ENCODE data around the gene FBXL7. TPM values are rescaled to one million over a fixed set of nuclear protein-coding genes. Genes with fewer than 3 reads are reported as not detected.

The FBXL7 gene
- total and polyA plus RNA-seq, 4 donors, result 0.24 to 1.4 (median 1.2) TPM

- H3K36me3 ChIP-seq (ENCODE audit: control insufficient read depth in 4 of 4, insufficient read depth in 3 of 4, low read depth in 1 of 4, low read length in 3 of 4), result no peaks in the 10 kb centered on the region
- no peak overlapping the region for H3K4me3 ChIP-seq (ENCODE audit: low read depth in 1 of 3, low read length in 3 of 3)
- 78% methylated on average over 1 of the region's 1 CpG for WGBS
- peaks cover 0 to 7% (median 0%) of the 10 kb centered on the region in 4 donors for H3K4me1 ChIP-seq (ENCODE audit: control insufficient read depth in 4 of 4, insufficient read depth in 4 of 4, low read length in 3 of 4)
- TF ChIP-seq, protein P1, sequence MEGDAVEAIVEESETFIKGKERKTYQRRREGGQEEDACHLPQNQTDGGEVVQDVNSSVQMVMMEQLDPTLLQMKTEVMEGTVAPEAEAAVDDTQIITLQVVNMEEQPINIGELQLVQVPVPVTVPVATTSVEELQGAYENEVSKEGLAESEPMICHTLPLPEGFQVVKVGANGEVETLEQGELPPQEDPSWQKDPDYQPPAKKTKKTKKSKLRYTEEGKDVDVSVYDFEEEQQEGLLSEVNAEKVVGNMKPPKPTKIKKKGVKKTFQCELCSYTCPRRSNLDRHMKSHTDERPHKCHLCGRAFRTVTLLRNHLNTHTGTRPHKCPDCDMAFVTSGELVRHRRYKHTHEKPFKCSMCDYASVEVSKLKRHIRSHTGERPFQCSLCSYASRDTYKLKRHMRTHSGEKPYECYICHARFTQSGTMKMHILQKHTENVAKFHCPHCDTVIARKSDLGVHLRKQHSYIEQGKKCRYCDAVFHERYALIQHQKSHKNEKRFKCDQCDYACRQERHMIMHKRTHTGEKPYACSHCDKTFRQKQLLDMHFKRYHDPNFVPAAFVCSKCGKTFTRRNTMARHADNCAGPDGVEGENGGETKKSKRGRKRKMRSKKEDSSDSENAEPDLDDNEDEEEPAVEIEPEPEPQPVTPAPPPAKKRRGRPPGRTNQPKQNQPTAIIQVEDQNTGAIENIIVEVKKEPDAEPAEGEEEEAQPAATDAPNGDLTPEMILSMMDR (IDR thresholded peaks at IDR 0.05; ENCODE audit: low read depth, low read length, missing input control), result no peak
- TF ChIP-seq RAD21 (IDR thresholded peaks at IDR 0.05), result no peak
- no peak for TF ChIP-seq ATF3 (IDR thresholded peaks at IDR 0.05)
- no peak for TF ChIP-seq SP1 (IDR thresholded peaks at IDR 0.05)
- no peak for TF ChIP-seq YY1 (IDR thresholded peaks at IDR 0.05)
- TF ChIP-seq HNF4A (conservative IDR thresholded peaks at IDR 0.05), result no peak
- no peak for TF ChIP-seq MAX (IDR thresholded peaks at IDR 0.05)
- TF ChIP-seq FOXA1 (IDR thresholded peaks at IDR 0.05), result no peak
- TF ChIP-seq FOXA2 (IDR thresholded peaks at IDR 0.05), result no peak
- TF ChIP-seq GABPA (IDR thresholded peaks at IDR 0.05 in 1 of 2, conservative IDR thresholded peaks at IDR 0.05 in 1 of 2), result no peak
- TF ChIP-seq EGR1 (IDR thresholded peaks at IDR 0.05; ENCODE audit: low read depth in 2 of 2), result no peak
- TF ChIP-seq HNF4G (IDR thresholded peaks at IDR 0.05), result no peak
- no peak for TF ChIP-seq RXRA (IDR thresholded peaks at IDR 0.05)
- TF ChIP-seq, protein P2, sequence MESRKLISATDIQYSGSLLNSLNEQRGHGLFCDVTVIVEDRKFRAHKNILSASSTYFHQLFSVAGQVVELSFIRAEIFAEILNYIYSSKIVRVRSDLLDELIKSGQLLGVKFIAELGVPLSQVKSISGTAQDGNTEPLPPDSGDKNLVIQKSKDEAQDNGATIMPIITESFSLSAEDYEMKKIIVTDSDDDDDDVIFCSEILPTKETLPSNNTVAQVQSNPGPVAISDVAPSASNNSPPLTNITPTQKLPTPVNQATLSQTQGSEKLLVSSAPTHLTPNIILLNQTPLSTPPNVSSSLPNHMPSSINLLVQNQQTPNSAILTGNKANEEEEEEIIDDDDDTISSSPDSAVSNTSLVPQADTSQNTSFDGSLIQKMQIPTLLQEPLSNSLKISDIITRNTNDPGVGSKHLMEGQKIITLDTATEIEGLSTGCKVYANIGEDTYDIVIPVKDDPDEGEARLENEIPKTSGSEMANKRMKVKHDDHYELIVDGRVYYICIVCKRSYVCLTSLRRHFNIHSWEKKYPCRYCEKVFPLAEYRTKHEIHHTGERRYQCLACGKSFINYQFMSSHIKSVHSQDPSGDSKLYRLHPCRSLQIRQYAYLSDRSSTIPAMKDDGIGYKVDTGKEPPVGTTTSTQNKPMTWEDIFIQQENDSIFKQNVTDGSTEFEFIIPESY (IDR thresholded peaks at IDR 0.05), result no peak
- TF ChIP-seq JUND (IDR thresholded peaks at IDR 0.05), result no peak
- TF ChIP-seq TAF1 (conservative IDR thresholded peaks at IDR 0.05), result no peak
- TF ChIP-seq NR2F2 (IDR thresholded peaks at IDR 0.05), result no peak
- TF ChIP-seq, protein P3, sequence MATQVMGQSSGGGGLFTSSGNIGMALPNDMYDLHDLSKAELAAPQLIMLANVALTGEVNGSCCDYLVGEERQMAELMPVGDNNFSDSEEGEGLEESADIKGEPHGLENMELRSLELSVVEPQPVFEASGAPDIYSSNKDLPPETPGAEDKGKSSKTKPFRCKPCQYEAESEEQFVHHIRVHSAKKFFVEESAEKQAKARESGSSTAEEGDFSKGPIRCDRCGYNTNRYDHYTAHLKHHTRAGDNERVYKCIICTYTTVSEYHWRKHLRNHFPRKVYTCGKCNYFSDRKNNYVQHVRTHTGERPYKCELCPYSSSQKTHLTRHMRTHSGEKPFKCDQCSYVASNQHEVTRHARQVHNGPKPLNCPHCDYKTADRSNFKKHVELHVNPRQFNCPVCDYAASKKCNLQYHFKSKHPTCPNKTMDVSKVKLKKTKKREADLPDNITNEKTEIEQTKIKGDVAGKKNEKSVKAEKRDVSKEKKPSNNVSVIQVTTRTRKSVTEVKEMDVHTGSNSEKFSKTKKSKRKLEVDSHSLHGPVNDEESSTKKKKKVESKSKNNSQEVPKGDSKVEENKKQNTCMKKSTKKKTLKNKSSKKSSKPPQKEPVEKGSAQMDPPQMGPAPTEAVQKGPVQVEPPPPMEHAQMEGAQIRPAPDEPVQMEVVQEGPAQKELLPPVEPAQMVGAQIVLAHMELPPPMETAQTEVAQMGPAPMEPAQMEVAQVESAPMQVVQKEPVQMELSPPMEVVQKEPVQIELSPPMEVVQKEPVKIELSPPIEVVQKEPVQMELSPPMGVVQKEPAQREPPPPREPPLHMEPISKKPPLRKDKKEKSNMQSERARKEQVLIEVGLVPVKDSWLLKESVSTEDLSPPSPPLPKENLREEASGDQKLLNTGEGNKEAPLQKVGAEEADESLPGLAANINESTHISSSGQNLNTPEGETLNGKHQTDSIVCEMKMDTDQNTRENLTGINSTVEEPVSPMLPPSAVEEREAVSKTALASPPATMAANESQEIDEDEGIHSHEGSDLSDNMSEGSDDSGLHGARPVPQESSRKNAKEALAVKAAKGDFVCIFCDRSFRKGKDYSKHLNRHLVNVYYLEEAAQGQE (IDR thresholded peaks at IDR 0.05), result no peak
- H3K27ac ChIP-seq (ENCODE audit: low read depth in 1 of 2, low read length in 2 of 2), result no peak overlapping the region
- H3K9ac ChIP-seq (ENCODE audit: low read depth in 1 of 2, low read length in 2 of 2), result no peak overlapping the region
- no peaks in the 10 kb centered on the region for H3K9me3 ChIP-seq (ENCODE audit: control insufficient read depth in 4 of 4, low read length in 3 of 4)
- DNase-seq (ENCODE audit: low spot score), result no peak
- H3K27me3 ChIP-seq (ENCODE audit: control insufficient read depth in 4 of 4, insufficient read depth in 4 of 4, low read length in 3 of 4), result no peaks in the 10 kb centered on the region
Observed at GRCh38 chr5:15515229-15515628, 15.2 kb downstream of the FBXL7 start.

Data from liver (tissue), 9 donors.